ENCODE measurements around the gene TMPRSS7.

GRCh38 chr3:112041321-112041720, 6.8 kb downstream of the TMPRSS7 start:
- TF ChIP-seq, protein P1, sequence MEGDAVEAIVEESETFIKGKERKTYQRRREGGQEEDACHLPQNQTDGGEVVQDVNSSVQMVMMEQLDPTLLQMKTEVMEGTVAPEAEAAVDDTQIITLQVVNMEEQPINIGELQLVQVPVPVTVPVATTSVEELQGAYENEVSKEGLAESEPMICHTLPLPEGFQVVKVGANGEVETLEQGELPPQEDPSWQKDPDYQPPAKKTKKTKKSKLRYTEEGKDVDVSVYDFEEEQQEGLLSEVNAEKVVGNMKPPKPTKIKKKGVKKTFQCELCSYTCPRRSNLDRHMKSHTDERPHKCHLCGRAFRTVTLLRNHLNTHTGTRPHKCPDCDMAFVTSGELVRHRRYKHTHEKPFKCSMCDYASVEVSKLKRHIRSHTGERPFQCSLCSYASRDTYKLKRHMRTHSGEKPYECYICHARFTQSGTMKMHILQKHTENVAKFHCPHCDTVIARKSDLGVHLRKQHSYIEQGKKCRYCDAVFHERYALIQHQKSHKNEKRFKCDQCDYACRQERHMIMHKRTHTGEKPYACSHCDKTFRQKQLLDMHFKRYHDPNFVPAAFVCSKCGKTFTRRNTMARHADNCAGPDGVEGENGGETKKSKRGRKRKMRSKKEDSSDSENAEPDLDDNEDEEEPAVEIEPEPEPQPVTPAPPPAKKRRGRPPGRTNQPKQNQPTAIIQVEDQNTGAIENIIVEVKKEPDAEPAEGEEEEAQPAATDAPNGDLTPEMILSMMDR (IDR thresholded peaks at IDR 0.05) = no peak
- no peak for TF ChIP-seq POLR2A (IDR thresholded peaks at IDR 0.05)
